Parietal lobe (tissue), 2 donors: Measurements from ENCODE around the gene ANKRD13A. TPM values are rescaled to one million over a fixed set of nuclear protein-coding genes. Genes with fewer than 3 reads are reported as not detected.

Experiments
- small RNA-seq: library from RNA; depleted of rRNA; stranded (forward); fragments of <200 nt; gene quantifications from one replicate; pipeline ENCODE3, GENCODE V24; 2014; ENCODE audit warnings: low replicate concordance
- total RNA-seq: library from RNA; depleted of rRNA; stranded (reverse); fragments of >200 nt; gene quantifications from one replicate; pipeline ENCODE4 v1.2.3, GENCODE V29; 2014

The ANKRD13A gene
- 38.5 TPM for total RNA-seq

GRCh38 chr12:109998904-109999648 lies at the start of gene ANKRD13A:
Gene ANKRD13A, plus strand, starts transcription at chr12:109999430. Its CDS starts 259 bp downstream, at chr12:109999689.

GRCh38 chr12:109995686-109996482 lies 3.3 kb upstream of the ANKRD13A start, which contains the start of gene GIT2:
Gene GIT2, minus strand, starts transcription at chr12:109996368. Its CDS starts 144 bp downstream, at chr12:109996224.

GRCh38 chr12:110048242-110049027 lies 49.2 kb downstream of the ANKRD13A start, which contains the start of gene C12orf76:
Gene C12orf76, minus strand, starts transcription at chr12:110048522. Its CDS starts 27 bp downstream, at chr12:110048495.

Small RNAs within 50 kb of the gene (small RNA-seq; reads per million reads assigned to genes)
- not detected for gene AC007546.2

Other genes with a start within 250 kb of the ANKRD13A start
- 0.31 TPM for gene TRPV4, start 166.0 kb upstream of the ANKRD13A start, total RNA-seq
- gene GLTP, start 118.9 kb upstream of the ANKRD13A start, total RNA-seq = 10.6 TPM
- gene TCHP, start 99.2 kb upstream of the ANKRD13A start, total RNA-seq = 12.8 TPM
- 94.8 TPM for gene GIT2, start 3.1 kb upstream of the ANKRD13A start, total RNA-seq
- gene C12orf76, start 49.1 kb downstream of the ANKRD13A start, total RNA-seq = 70.4 TPM
- 105 TPM for gene IFT81, start 124.9 kb downstream of the ANKRD13A start, total RNA-seq